VCaP (cell line): Measurements from ENCODE around the gene NRXN3.

Experiments used
- H3K27ac ChIP-seq: fragments of 450-650 bp; 2 replicates; pipeline ENCODE4 v1.5.1; 2017
- TF ChIP-seq, protein P1 (sequence below): fragments of 450-650 bp; conservative IDR thresholded peaks from 2 replicates; pipeline ENCODE4 v1.5.1; 2017; ENCODE audit warnings: mild to moderate bottlenecking, moderate library complexity

The NRXN3 gene

DNA sequence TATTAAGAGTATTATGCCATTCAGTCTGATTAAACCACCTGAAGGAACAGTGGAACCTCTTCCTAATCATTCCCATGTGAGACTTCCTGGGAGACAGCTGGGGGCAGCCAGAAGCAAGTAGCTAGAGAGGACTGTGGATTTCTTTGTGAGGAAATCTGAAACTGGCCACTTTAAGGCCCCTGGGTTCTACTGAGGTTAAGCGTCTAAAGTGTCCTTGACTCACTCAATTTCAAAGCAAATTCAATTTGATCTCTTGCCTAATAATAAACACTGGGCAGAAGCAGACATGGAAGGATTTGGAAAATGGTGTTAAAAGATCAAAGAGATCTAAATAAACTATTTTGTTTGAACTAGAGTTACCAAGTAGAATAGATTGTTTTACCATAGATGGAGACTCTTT is 909.9 kb downstream of the NRXN3 start:
- H3K27ac ChIP-seq, result peak overlapping the region; percentile 90; the same call in 1 of the 2 replicates
- TF ChIP-seq, protein P1, sequence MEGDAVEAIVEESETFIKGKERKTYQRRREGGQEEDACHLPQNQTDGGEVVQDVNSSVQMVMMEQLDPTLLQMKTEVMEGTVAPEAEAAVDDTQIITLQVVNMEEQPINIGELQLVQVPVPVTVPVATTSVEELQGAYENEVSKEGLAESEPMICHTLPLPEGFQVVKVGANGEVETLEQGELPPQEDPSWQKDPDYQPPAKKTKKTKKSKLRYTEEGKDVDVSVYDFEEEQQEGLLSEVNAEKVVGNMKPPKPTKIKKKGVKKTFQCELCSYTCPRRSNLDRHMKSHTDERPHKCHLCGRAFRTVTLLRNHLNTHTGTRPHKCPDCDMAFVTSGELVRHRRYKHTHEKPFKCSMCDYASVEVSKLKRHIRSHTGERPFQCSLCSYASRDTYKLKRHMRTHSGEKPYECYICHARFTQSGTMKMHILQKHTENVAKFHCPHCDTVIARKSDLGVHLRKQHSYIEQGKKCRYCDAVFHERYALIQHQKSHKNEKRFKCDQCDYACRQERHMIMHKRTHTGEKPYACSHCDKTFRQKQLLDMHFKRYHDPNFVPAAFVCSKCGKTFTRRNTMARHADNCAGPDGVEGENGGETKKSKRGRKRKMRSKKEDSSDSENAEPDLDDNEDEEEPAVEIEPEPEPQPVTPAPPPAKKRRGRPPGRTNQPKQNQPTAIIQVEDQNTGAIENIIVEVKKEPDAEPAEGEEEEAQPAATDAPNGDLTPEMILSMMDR, result no peak

DNA sequence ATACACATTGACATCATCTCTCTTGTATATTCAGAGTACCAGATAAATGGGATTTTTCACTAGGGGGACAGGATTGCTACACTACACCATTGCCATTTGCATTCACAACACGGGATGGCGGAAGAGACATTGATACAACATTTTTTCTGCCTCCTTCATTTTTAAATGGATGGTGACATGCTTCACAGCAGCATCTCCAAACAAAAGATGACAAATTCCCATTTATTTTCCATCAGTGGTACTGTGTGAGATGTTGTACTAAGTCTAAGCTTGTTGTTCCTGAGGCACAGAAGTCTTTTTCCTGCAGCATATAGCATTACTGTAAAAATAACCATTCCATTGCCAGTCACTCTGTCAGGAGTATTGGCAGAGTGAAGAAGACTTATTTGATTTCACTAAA is 912.7 kb downstream of the NRXN3 start:
- TF ChIP-seq, protein P1, result no peak
- H3K27ac ChIP-seq, result no peak overlapping the region

DNA sequence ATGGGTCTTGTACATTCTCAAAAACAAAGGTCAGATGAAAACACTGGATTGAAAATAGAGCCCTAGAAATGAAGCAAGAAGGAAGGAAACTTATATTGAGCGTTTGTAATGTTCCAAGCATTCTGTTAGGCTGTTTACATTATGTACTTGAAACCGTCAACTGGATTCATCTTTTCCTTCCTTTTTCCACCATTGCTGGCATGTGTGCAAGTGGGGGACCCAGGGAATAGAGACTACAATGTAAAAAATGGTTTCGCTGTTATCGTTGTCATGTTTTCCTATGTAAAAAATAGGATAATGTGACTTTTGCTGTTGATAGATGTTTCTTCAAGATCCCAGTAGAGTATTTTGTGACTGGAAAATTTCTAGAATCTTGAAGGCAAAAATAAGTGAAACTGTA is 913.2 kb downstream of the NRXN3 start:
- TF ChIP-seq, protein P1, result no peak
- no peak overlapping the region for H3K27ac ChIP-seq

DNA sequence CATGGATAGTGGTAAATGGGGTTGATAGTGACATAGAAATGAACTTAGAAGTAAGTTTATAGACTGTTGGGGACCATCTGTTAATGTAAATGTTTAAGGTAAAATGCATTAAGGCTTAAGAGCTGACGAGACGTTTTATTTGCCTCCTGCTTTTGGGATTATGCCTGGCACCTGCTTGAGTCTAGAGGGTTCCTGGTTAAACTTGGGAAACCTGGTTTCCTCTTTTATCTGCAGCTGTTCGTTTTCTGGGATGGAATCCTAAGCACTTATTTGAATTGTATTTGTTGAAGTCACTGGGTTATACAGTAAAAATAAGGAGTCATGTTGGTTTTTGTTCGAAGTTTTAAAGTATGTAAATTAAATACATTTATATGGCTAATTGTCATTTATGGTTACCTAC is 914.7 kb downstream of the NRXN3 start:
- no peak overlapping the region for H3K27ac ChIP-seq
- TF ChIP-seq, protein P1, result no peak

DNA sequence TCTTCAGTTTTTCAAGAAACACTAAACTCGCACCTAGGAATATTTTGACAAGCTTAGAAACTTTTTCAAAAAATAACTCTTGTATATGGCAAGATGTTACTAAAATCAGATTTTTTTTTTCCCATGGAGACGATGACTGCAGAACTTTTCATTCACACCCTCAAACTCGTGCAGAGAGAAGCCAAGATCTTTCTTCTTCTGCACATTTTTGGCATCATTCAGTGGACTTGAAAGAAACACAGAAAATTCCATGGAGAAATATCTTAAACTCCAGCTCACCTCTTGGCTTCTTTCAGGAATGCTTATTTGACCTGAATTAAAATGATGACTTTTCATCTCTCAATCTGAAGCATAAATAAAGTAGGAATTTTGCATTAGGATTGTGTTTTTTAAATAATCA is 919.4 kb downstream of the NRXN3 start:
- peak overlapping the region; percentile 76 for H3K27ac ChIP-seq

DNA sequence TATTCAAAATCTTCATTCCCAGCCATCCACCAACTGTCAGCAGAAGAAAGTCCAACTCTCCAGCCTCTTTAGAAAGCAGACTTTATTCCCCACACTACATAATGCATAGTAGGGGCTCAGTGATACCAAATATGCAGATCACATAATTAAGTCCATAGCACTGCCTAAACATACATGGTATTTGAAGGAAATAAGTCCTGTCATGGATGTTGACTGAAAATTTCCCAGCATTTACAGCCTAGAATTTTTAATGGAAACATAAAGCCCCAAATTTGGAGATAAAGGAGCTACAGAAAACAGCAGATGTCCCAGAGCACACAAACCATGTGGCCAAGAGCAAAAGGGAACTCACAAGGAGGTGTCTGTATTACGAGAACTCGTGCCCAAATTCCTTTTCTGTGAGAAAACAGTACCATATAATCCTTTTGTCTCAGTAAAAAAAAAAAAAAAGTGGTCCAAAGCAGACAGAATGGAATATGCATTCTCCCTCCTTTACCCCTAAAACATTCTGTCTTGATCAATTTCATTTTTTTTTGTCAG is 920.5 kb downstream of the NRXN3 start:
- TF ChIP-seq, protein P1, result no peak
- H3K27ac ChIP-seq, result peak overlapping the region; percentile 76

More for the DNA sequence above, 919.4 kb downstream of the NRXN3 start:
- TF ChIP-seq, protein P1, result no peak

DNA sequence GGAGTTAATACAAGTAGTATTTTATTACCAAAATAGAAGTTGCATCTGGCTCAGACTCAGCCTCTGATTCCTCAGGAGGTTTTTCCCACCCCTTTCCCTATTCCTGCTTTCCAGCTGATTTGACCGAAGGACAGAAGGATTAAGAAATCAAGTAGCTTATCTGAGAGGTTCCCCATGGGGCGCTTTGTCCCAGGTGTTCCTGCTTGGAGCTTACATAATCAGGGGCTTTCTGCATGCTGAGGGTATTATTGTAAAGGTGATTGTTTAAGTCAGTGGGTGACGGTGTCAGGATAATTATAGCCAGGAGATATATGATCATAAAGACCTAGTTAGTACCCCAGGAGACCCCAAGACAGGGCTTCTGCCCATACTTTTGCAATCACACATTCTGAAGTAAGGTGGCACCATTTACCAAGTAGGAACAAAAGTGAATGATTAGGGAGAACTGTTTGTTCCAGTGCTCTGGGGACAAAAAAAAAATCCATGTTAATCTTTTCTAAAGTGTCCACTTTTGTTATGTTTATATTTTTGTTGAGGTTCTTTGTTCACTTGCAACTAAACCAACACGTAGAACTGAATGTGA is 921.3 kb downstream of the NRXN3 start:
- peak overlapping the region; percentile 76 for H3K27ac ChIP-seq
- TF ChIP-seq, protein P1, result no peak
